ENCODE measurements around the gene SCN2A. TPM values are rescaled to one million over a fixed set of nuclear protein-coding genes. Genes with fewer than 3 reads are reported as not detected.
"Not testable (repeated sequence)": the region's sequence is repeated elsewhere in the genome, so short reads cannot be mapped to it uniquely, and the experiment has no call there.

The SCN2A gene
- total and polyA plus RNA-seq, 2 donors (not counting 1 experiment from before 2014, with no cell fraction given), result 0.22 to 0.24 TPM

GRCh38 chr2:165256618-165257017 lies 17.4 kb downstream of the SCN2A start:
- Mint-ChIP-seq H3K9me3 (ENCODE audit: insufficient read depth) (no peaks in the 10 kb centered on the region), H3K4me3 (no peak overlapping the region), H3K4me1 (no peaks in the 10 kb centered on the region), H3K27ac (no peak overlapping the region), H3K27me3 (peaks cover 8% of the 10 kb centered on the region)
- H3K9me3 ChIP-seq (ENCODE audit: control extremely low read depth in 1 of 3, control insufficient read depth in 2 of 3, insufficient read depth in 1 of 3, low read length in 2 of 3), result no peaks in the 10 kb centered on the region
- H3K79me2 ChIP-seq (ENCODE audit: control insufficient read depth, insufficient read depth, low read length), result no peaks in the 10 kb centered on the region
- no peaks in the 10 kb centered on the region for H3K36me3 ChIP-seq (replicated peaks in 1 of 2; ENCODE audit: control extremely low read depth in 1 of 2, control insufficient read depth in 1 of 2, extremely low read depth in 1 of 2, insufficient read depth in 2 of 2, low read length in 1 of 2)
- WGBS (ENCODE audit: insufficient coverage), result no CpG with 5 or more reads among the region's 2 CpGs
- intact Hi-C loops (cut with micrococcal nuclease), result no loop called here
- no peak overlapping the region for H2AFZ ChIP-seq (ENCODE audit: insufficient read depth, low read depth, low read length, poor library complexity, severe bottlenecking)
- H3K4me1 ChIP-seq (ENCODE audit: control insufficient read depth in 2 of 2, insufficient read depth in 2 of 2, low read length in 2 of 2), result no peaks in the 10 kb centered on the region
- H4K20me1 ChIP-seq (ENCODE audit: control insufficient read depth, insufficient read depth, low read length, poor library complexity, severe bottlenecking), result no peaks in the 10 kb centered on the region
- no peak overlapping the region for H3K27ac ChIP-seq (ENCODE audit: low read length in 2 of 2)
- peaks cover 0 to 3% (median 0%) of the 10 kb centered on the region in 4 experiments for H3K27me3 ChIP-seq (replicated peaks in 1 of 4; ENCODE audit: control extremely low read depth in 1 of 4, control insufficient read depth in 3 of 4, insufficient read depth in 4 of 4, low read length in 3 of 4)
- ATAC-seq (ENCODE audit: low read depth) (no peak), DNase-seq (no peak)
- no peak overlapping the region for H3K9ac ChIP-seq (ENCODE audit: low read length)
- CTCF ChIA-PET, result interaction anchor here (1.6 kb wide), 1 partner anchor 240 kb away, joined by 4 read pairs; no protein-coding TSS in a partner anchor
- H3K4me2 ChIP-seq (replicated peaks; ENCODE audit: low read depth, low read length, poor library complexity, severe bottlenecking), result no peak overlapping the region
- TF ChIP-seq CTCF (IDR thresholded peaks at IDR 0.05), result no peak
- TF ChIP-seq EZH2 (IDR thresholded peaks at IDR 0.05; ENCODE audit: borderline replicate concordance, insufficient read depth, low read depth, low read length, poor library complexity, severe bottlenecking), result no peak
- POLR2A ChIA-PET, result no interaction called here
- no peak overlapping the region for H3K4me3 ChIP-seq (ENCODE audit: control extremely low read depth in 1 of 5, extremely low read depth in 1 of 5, insufficient read depth in 1 of 5, low read depth in 2 of 5, low read length in 4 of 5)

GRCh38 chr2:165260347-165260746 lies 21.1 kb downstream of the SCN2A start:
- H3K27ac ChIP-seq (ENCODE audit: low read length in 2 of 2); H3K36me3 ChIP-seq (replicated peaks in 1 of 2; ENCODE audit: control extremely low read depth in 1 of 2, control insufficient read depth in 1 of 2, extremely low read depth in 1 of 2, insufficient read depth in 2 of 2, low read length in 1 of 2); ATAC-seq (ENCODE audit: low read depth); DNase-seq; H3K4me2 ChIP-seq (replicated peaks; ENCODE audit: low read depth, low read length, poor library complexity, severe bottlenecking); H4K20me1 ChIP-seq (ENCODE audit: control insufficient read depth, insufficient read depth, low read length, poor library complexity, severe bottlenecking); H3K79me2 ChIP-seq (ENCODE audit: control insufficient read depth, insufficient read depth, low read length); H3K27ac Mint-ChIP-seq; POLR2A ChIA-PET; H3K4me1 ChIP-seq (ENCODE audit: control insufficient read depth in 2 of 2, insufficient read depth in 2 of 2, low read length in 2 of 2); H3K9me3 Mint-ChIP-seq (ENCODE audit: insufficient read depth); H2AFZ ChIP-seq (ENCODE audit: insufficient read depth, low read depth, low read length, poor library complexity, severe bottlenecking); intact Hi-C loops (cut with micrococcal nuclease); H3K9me3 ChIP-seq (ENCODE audit: control extremely low read depth in 1 of 3, control insufficient read depth in 2 of 3, insufficient read depth in 1 of 3, low read length in 2 of 3); CTCF ChIA-PET; H3K4me1 Mint-ChIP-seq; H3K27me3 ChIP-seq (replicated peaks in 1 of 4; ENCODE audit: control extremely low read depth in 1 of 4, control insufficient read depth in 3 of 4, insufficient read depth in 4 of 4, low read length in 3 of 4); H3K9ac ChIP-seq (ENCODE audit: low read length); H3K4me3 Mint-ChIP-seq; H3K4me3 ChIP-seq (ENCODE audit: control extremely low read depth in 1 of 5, extremely low read depth in 1 of 5, insufficient read depth in 1 of 5, low read depth in 2 of 5, low read length in 4 of 5): not testable (repeated sequence)
- no CpG with 5 or more reads among the region's 2 CpGs for WGBS (ENCODE audit: insufficient coverage)
- peaks cover 12% of the 10 kb centered on the region for H3K27me3 Mint-ChIP-seq
